Aorta (tissue), 5 donors: ENCODE measurements around the gene AFAP1. TPM values are rescaled to one million over a fixed set of nuclear protein-coding genes. Genes with fewer than 3 reads are reported as not detected.
A peak's percentile ranks its signal among the peaks of the same experiment; 100 is the strongest.

Experiments used
- ATAC-seq: fragments of 200-7000 bp; cut with Tn5 transposase; one replicate; pipeline ENCODE4 v1.9.1; 2022; ENCODE audit warnings: moderate library complexity; ENCODE audit not compliant: low FRiP score
- DNase-seq, 2 donors: peaks; one replicate each; pipeline ENCODE4 v3.0.0-alpha.2; 2020
- H3K27ac ChIP-seq, 2 donors: one replicate each; pipeline ENCODE4 v1.5.1; 2013; ENCODE audit warnings: low read length in 2 of 2, mild to moderate bottlenecking in 2 of 2, moderate library complexity in 2 of 2, control low read depth in 1 of 2, inconsistent platforms in 1 of 2, low read depth in 1 of 2
- H3K27me3 ChIP-seq, 2 donors: one replicate each; pipeline ENCODE4 v1.6.1; 2013; ENCODE audit warnings: control low read depth in 1 of 2, low read length in 1 of 2, mild to moderate bottlenecking in 1 of 2, moderate library complexity in 1 of 2; ENCODE audit not compliant: insufficient read depth in 2 of 2, control insufficient read depth in 1 of 2
- H3K36me3 ChIP-seq, 2 donors: one replicate each; pipeline ENCODE4 v1.6.1; 2013; ENCODE audit warnings: control low read depth in 1 of 2, low read length in 1 of 2, mild to moderate bottlenecking in 1 of 2; ENCODE audit not compliant: insufficient read depth in 2 of 2, control insufficient read depth in 1 of 2
- H3K4me1 ChIP-seq, 2 donors: one replicate each; pipeline ENCODE4 v1.6.1; 2013; ENCODE audit warnings: low read length in 2 of 2, control low read depth in 1 of 2, mild to moderate bottlenecking in 1 of 2, moderate library complexity in 1 of 2; ENCODE audit not compliant: insufficient read depth in 2 of 2, control insufficient read depth in 1 of 2
- H3K4me3 ChIP-seq, 2 donors: one replicate each; pipeline ENCODE4 v1.5.1; 2013; ENCODE audit warnings: low read length in 2 of 2, control low read depth in 1 of 2, mild to moderate bottlenecking in 1 of 2
- H3K9me3 ChIP-seq: one replicate; pipeline ENCODE4 v1.6.1; 2013; ENCODE audit warnings: mild to moderate bottlenecking, low read length; ENCODE audit not compliant: control insufficient read depth
- WGBS, 2 donors: extraction: QIAGEN DNeasy Blood & Tissue Kit; methylation state at CpG; one replicate each; pipeline ENCODE4 v1.1.7; 2013; 5-methylcytosine and 5-hydroxymethylcytosine counted together
- intact Hi-C, 2 donors: fragments of 100-400 bp; cut with DNase I; formaldehyde crosslinking; loops; one replicate each; pipeline versions ENCODE4 v1.14.2 to v1.15.0; 2022
- polyA plus RNA-seq, 2 donors: library from polyadenylated mRNA; stranded (reverse); fragments of 200-250 nt; gene quantifications; one replicate each; pipeline ENCODE4 v1.2.3, GENCODE V29; 2013
- total RNA-seq, 2 donors: library from RNA; stranded (reverse); fragmentation: NEBNext Ultra II Directional; extraction: Animal tissue kit (Norgen Biotek cat#: 25700); gene quantifications; one replicate each; pipeline ENCODE4 v1.2.1, GENCODE V29; 2021
- donor health status: healthy with polysubstance abuse.
- donor health status: Bipolar disorder and iron deficiency.
- donor health status: DM: no; HTN: no; CAD: no.
- donor health status: DM: no; HTN: no; CAD: no.
- donor health status: DM: yes; HTN: yes; CAD: no.

Gene AFAP1
- total and polyA plus RNA-seq, 4 donors, result 4.6 to 60.5 (median 26.9) TPM

DNA sequence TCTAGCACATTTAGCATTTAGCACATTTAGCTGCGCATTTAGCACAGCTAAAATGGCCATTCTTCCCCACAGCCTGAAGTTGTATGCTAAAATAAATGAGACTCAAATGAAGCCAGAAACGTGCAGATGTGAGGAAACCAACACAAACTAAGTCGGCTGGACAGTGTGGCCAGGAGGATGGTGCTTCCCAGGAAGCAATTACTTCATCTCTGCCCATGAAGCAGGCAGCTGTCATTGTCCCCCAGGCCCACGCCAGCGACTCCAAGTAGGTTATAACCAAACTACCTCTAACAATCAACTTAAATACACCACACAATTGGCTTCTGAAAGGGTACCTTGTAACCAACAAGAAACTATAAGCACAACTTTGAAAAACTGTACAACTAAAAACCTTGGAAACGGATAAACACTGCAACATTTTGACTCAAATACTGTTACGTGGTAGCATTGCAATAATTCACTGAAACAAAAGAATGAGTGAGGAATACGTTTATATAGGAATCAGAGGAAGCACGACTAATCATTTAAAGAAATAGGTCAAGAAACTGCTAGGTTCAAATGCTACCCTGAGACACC is 39.2 kb downstream of the AFAP1 start:
- ATAC-seq (no peak), DNase-seq (no peak)
- Histone ChIP-seq H3K4me3 (no peak overlapping the region), H3K36me3 (no peaks in the 10 kb centered on the region), H3K27me3 (no peaks in the 10 kb centered on the region), H3K9me3 (no peaks in the 10 kb centered on the region), H3K27ac (peak overlapping the region; percentile 77 to 87), H3K4me1 (peaks cover 2 to 8% of the 10 kb centered on the region in 2 donors)
- intact Hi-C loops, result loop anchor here in 1 of 2 donors (5.0 kb wide), 1 partner anchor 37 kb away; the partner anchor contains the start of gene AFAP1
- 30 to 44% methylated on average over 8 to 9 of the region's 9 CpGs for WGBS, 2 donors

DNA sequence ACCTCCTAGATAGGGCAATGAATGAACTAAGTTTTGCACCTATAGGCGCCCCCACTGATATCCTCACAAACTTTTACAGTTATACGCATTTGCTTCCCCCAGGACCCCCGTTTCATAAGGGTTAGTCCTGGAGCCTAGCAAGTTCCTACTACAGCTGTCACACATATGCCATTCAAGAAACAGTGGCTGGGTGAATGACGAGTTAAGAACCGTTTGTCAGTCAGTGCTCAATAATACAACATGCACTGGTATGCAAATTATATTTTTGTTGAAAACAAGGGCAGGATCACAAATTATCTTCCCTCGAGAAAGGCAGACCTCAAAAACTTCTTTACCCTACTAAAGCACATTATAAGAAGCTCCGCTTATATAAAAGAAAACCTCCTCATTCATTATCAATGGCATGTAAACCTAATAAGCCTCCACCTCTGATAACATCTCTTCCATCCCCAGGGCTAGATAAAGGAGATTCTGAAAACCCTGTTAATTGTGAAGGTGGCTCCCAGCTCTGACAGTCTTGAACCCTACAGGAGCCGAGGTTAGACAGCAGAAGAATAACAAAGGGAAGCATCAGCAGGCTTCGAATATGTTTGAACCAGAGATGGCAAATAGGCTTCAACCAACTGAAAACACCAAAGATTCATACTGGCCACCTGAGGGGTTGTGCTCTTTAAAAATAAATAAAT is 40.3 kb downstream of the AFAP1 start:
- WGBS, 2 donors, result 61 to 62% methylated on average over 9 of the region's 9 CpGs
- intact Hi-C loops, result no loop called here
- H3K27ac ChIP-seq, result no peak overlapping the region
- ATAC-seq (no peak), DNase-seq (no peak)
- no peaks in the 10 kb centered on the region for H3K9me3 ChIP-seq
- no peaks in the 10 kb centered on the region for H3K27me3 ChIP-seq
- H3K4me1 ChIP-seq, result peaks cover 2 to 8% of the 10 kb centered on the region in 2 donors
- no peak overlapping the region for H3K4me3 ChIP-seq
- no peaks in the 10 kb centered on the region for H3K36me3 ChIP-seq

DNA sequence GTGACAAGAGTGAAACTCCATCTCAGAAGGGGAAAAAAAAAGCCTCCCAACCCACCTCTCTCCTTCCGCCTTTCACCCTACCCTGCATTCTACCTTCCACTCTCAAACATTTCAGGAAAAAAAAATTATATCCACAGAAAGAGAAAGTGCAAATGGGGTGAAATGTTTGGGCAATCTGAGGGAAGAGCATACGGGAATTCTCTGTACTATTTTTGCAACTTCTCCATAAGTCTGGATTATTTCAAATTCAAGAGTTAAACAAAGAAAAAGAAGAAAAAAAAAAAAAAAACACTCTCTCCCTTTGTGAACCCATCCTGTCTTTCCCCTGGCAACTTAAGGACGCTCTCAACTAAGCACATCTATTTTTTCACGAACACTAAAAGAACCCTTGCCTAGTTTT is 41.3 kb downstream of the AFAP1 start:
- intact Hi-C loops, result no loop called here
- 28 to 31% methylated on average over 4 of the region's 4 CpGs for WGBS, 2 donors
- Histone ChIP-seq H3K9me3 (no peaks in the 10 kb centered on the region), H3K27me3 (no peaks in the 10 kb centered on the region), H3K27ac (no peak overlapping the region), H3K4me3 (no peak overlapping the region), H3K4me1 (peaks cover 2 to 8% of the 10 kb centered on the region in 2 donors), H3K36me3 (no peaks in the 10 kb centered on the region)
- ATAC-seq (no peak), DNase-seq (no peak)

DNA sequence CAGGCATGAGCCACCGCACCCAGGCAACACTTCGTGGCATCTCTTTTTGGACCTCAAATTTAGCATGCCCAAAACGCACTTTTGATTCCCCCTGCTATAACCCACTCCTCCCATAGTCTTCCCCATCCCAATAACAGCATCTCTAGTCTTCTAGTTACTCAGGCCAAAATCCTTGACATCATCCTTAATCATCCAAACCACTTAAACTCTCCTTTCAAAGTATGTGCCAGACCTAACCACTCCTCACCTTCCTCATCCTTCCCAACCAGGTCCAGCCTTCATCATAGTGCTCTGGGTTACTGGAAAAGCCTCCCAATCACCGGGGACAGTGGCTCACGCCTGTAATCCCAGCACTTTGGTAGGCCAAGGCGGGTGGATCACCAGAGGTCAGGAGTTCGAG is 41.9 kb downstream of the AFAP1 start:
- DNase-seq (no peak), ATAC-seq (no peak)
- H3K4me1 ChIP-seq, result peaks cover 2 to 8% of the 10 kb centered on the region in 2 donors
- no peaks in the 10 kb centered on the region for H3K27me3 ChIP-seq
- no peaks in the 10 kb centered on the region for H3K36me3 ChIP-seq
- H3K9me3 ChIP-seq, result no peaks in the 10 kb centered on the region
- 94 to 97% methylated on average over 7 of the region's 7 CpGs for WGBS, 2 donors
- intact Hi-C loops, result no loop called here
- no peak overlapping the region for H3K4me3 ChIP-seq
- no peak overlapping the region for H3K27ac ChIP-seq

DNA sequence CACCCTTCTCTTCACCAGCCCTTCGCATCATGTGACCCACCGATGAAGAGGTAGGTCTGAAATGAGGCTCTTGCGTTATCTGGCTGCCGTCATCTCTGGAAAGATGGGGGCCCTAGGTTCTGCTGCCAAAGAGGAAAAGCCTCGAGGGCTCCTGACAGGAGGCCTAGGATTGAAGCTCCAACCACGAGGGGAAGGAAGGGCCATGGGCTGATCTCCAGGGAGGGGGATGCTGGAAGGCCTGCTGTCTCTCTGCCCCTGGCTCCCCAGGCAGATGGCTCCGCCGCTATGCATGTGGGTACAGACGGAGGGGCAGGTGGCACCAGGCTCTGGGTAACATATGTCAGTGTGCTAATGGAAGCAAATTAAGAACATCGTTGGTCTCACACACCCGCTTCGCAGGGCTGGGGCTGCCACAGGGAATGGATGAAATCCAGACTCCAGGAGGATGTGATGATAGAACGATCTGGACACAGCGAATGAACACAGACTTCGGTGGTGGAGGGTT is 44.9 kb downstream of the AFAP1 start:
- peaks cover 0 to 8% of the 10 kb centered on the region in 2 donors for H3K4me1 ChIP-seq
- DNase-seq (peak in 1 of 2 donors; percentile 61), ATAC-seq (no peak)
- no peak overlapping the region for H3K4me3 ChIP-seq
- no peaks in the 10 kb centered on the region for H3K27me3 ChIP-seq
- H3K27ac ChIP-seq, result no peak overlapping the region
- no peaks in the 10 kb centered on the region for H3K36me3 ChIP-seq
- no peaks in the 10 kb centered on the region for H3K9me3 ChIP-seq
- intact Hi-C loops, result no loop called here
- 74 to 82% methylated on average over 15 of the region's 15 CpGs for WGBS, 2 donors

DNA sequence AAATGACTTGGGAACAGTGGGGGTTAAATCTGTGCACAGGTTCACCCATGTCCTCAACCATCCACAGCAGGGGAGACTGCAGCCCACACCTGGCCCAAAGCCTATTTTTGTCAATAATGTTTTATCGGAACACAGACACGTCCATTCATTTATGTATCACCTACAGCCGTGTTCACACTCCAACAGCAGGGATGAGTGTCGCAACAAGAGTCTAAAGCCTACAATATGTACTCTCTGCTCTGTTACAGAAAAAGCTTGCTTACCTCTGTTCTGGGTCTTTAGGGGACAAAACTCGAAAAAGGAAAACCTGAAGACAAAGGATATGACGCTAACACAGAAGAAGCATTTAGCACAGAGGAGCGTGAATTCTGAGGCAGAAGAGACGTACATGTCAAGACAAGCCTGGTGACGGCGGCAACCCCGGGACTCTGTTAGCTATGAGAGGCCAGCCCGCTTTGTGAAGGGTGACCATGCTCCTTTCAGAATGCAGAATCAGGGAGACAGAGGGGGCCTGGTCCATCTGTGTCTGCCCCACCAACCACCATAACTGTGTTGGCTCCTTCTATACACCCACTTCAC is 45.5 kb downstream of the AFAP1 start:
- Histone ChIP-seq H3K4me3 (no peak overlapping the region), H3K27ac (no peak overlapping the region), H3K4me1 (peaks cover 0 to 8% of the 10 kb centered on the region in 2 donors), H3K36me3 (no peaks in the 10 kb centered on the region), H3K9me3 (no peaks in the 10 kb centered on the region), H3K27me3 (no peaks in the 10 kb centered on the region)
- ATAC-seq (no peak), DNase-seq (peak in 1 of 2 donors; percentile 47)
- intact Hi-C loops, result no loop called here
- 92 to 94% methylated on average over 12 of the region's 12 CpGs for WGBS, 2 donors

DNA sequence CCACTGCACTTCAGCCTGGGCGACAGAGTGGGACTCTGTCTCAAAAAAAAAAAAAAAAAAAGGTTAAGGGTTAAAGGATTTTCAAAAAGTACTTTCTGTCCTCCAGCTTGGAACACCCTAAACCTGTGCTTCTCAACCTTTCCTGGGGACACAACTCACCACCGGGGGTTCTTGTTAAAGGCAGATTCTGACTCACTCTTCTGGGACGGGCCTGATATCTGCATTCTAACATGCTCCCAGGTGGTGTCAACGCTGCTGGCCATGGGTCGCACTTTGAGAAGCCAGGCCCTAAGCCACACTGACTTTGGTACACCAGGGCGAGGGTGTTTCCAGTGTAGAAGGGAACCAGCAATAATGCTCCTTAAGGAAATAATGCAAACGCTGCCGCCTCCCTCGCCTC is 46.1 kb downstream of the AFAP1 start:
- DNase-seq (peak in 1 of 2 donors; percentile 48), ATAC-seq (peak; percentile 19)
- Histone ChIP-seq H3K4me1 (peaks cover 0 to 5% of the 10 kb centered on the region in 2 donors), H3K4me3 (no peak overlapping the region), H3K9me3 (no peaks in the 10 kb centered on the region), H3K27me3 (no peaks in the 10 kb centered on the region), H3K36me3 (no peaks in the 10 kb centered on the region), H3K27ac (no peak overlapping the region)
- intact Hi-C loops, result no loop called here
- WGBS, 2 donors, result 83 to 85% methylated on average over 9 of the region's 9 CpGs

DNA sequence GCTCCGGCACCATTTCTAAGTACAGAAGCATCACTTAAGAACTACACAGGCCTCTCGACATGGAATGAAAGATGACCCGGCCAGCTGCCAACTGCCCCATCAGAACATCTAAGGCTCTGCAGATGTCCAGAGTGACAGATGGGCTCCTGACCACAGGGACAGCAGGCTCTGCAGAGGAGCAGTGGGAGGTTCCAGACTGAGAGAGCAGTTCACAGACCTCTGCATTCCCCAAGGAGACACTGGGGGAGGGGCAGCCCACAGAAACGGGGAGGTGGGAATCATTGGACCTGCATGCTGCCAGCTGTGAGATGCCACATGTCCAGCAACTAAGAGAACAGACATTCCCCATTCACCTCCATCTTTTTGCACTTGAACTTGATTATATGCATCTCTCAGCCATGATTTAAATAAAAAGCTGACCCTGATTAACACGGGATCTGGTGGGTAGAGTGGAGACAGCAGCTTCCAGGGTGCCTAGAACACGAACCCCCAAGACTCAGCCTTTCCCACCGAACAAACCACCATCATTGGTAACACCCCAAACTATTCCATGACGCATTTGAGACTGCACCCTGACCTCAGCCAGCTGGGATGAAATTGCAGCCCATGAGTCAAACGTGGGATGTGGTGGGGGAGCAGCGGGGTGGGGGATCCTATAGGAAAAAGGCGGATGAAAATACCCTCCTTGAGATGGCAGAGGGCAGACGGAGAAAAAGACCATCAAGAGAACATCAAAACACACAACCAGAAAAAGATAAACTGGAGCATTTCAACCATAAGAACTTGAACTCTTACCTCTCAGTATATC is 47.2 kb downstream of the AFAP1 start:
- Histone ChIP-seq H3K9me3 (no peaks in the 10 kb centered on the region), H3K27me3 (no peaks in the 10 kb centered on the region), H3K4me3 (no peak overlapping the region), H3K4me1 (peaks cover 0 to 5% of the 10 kb centered on the region in 2 donors), H3K27ac (no peak overlapping the region), H3K36me3 (no peaks in the 10 kb centered on the region)
- DNase-seq, result peak in 1 of 2 donors; percentile 25
- intact Hi-C loops, result no loop called here
- ATAC-seq, result no peak
- WGBS, 2 donors, result 57 to 60% methylated on average over 12 of the region's 12 CpGs
